ENCODE results near the gene AQP12A. TPM values are rescaled to one million over a fixed set of nuclear protein-coding genes. Genes with fewer than 3 reads are reported as not detected.
"Not testable (repeated sequence)": the region's sequence is repeated elsewhere in the genome, so short reads cannot be mapped to it uniquely, and the experiment has no call there.

The AQP12A gene
- total RNA-seq, 1 donor from 2014 or later, result not detected

GRCh38 chr2:240650254-240650965, 41.3 kb upstream of the AQP12A start:
- H3K27ac Mint-ChIP-seq (ENCODE audit: unreplicated experiment), result no peak overlapping the region
- H3K4me1 Mint-ChIP-seq (ENCODE audit: low read depth, unreplicated experiment), result peaks cover 6% of the 10 kb centered on the region
- H3K4me3 Mint-ChIP-seq (ENCODE audit: unreplicated experiment), result no peak overlapping the region
- peaks cover 6% of the 10 kb centered on the region for H3K9me3 Mint-ChIP-seq (ENCODE audit: unreplicated experiment)
- TF ChIP-seq CTCF (IDR thresholded peaks at IDR 0.05; ENCODE audit: partially characterized antibody, unreplicated experiment), result no peak
- H3K36me3 Mint-ChIP-seq (ENCODE audit: unreplicated experiment), result peaks cover 5% of the 10 kb centered on the region
- peaks cover 11% of the 10 kb centered on the region for H3K27me3 Mint-ChIP-seq (ENCODE audit: unreplicated experiment)
- DNase-seq, result no peak

GRCh38 chr2:240651185-240651584, 40.5 kb upstream of the AQP12A start:
- no peak for TF ChIP-seq CTCF (IDR thresholded peaks at IDR 0.05; ENCODE audit: partially characterized antibody, unreplicated experiment)
- Mint-ChIP-seq H3K27ac (ENCODE audit: unreplicated experiment) (no peak overlapping the region), H3K4me3 (ENCODE audit: unreplicated experiment) (no peak overlapping the region), H3K36me3 (ENCODE audit: unreplicated experiment) (peaks cover 5% of the 10 kb centered on the region), H3K4me1 (ENCODE audit: low read depth, unreplicated experiment) (peaks cover 6% of the 10 kb centered on the region), H3K27me3 (ENCODE audit: unreplicated experiment) (peaks cover 11% of the 10 kb centered on the region), H3K9me3 (ENCODE audit: unreplicated experiment) (peaks cover 2% of the 10 kb centered on the region)
- no peak for DNase-seq

GRCh38 chr2:240655931-240656886, 35.5 kb upstream of the AQP12A start:
- TF ChIP-seq CTCF (IDR thresholded peaks at IDR 0.05; ENCODE audit: partially characterized antibody, unreplicated experiment), result no peak
- H3K27me3 Mint-ChIP-seq (ENCODE audit: unreplicated experiment), result peaks cover 4% of the 10 kb centered on the region
- no peak overlapping the region for H3K27ac Mint-ChIP-seq (ENCODE audit: unreplicated experiment)
- DNase-seq, result no peak
- H3K9me3 Mint-ChIP-seq (ENCODE audit: unreplicated experiment), result peaks cover 2% of the 10 kb centered on the region
- no peak overlapping the region for H3K4me3 Mint-ChIP-seq (ENCODE audit: unreplicated experiment)
- no peaks in the 10 kb centered on the region for H3K4me1 Mint-ChIP-seq (ENCODE audit: low read depth, unreplicated experiment)
- H3K36me3 Mint-ChIP-seq (ENCODE audit: unreplicated experiment), result peaks cover 5% of the 10 kb centered on the region

- not testable (repeated sequence) for H3K4me1 Mint-ChIP-seq (ENCODE audit: low read depth, unreplicated experiment); H3K9me3 Mint-ChIP-seq (ENCODE audit: unreplicated experiment); H3K27me3 Mint-ChIP-seq (ENCODE audit: unreplicated experiment); H3K27ac Mint-ChIP-seq (ENCODE audit: unreplicated experiment); DNase-seq; H3K36me3 Mint-ChIP-seq (ENCODE audit: unreplicated experiment); H3K4me3 Mint-ChIP-seq (ENCODE audit: unreplicated experiment)
These were observed 31.8 kb upstream of the AQP12A start for GRCh38 chr2:240659883-240660282.

- H3K36me3 Mint-ChIP-seq (ENCODE audit: unreplicated experiment), result no peaks in the 10 kb centered on the region
- no peaks in the 10 kb centered on the region for H3K4me1 Mint-ChIP-seq (ENCODE audit: low read depth, unreplicated experiment)
- H3K27me3 Mint-ChIP-seq (ENCODE audit: unreplicated experiment), result peaks cover 2% of the 10 kb centered on the region
- no peak for TF ChIP-seq CTCF (IDR thresholded peaks at IDR 0.05; ENCODE audit: partially characterized antibody, unreplicated experiment)
- no peak overlapping the region for H3K4me3 Mint-ChIP-seq (ENCODE audit: unreplicated experiment)
- H3K27ac Mint-ChIP-seq (ENCODE audit: unreplicated experiment), result no peak overlapping the region
- DNase-seq, result no peak
- peaks cover 4% of the 10 kb centered on the region for H3K9me3 Mint-ChIP-seq (ENCODE audit: unreplicated experiment)
These were observed 29.0 kb upstream of the AQP12A start for GRCh38 chr2:240662681-240663080.

Data from glutamatergic neuron (in vitro differentiated cells).